Liver (tissue), 9 donors: ENCODE results near the gene IL36G. TPM values are rescaled to one million over a fixed set of nuclear protein-coding genes. Genes with fewer than 3 reads are reported as not detected.

Source experiments
- DNase-seq: peaks from one replicate; pipeline ENCODE4 v3.0.0-alpha.2; 2017; ENCODE audit warnings: low spot score
- H3K27ac ChIP-seq, 2 donors: one replicate each; pipeline ENCODE4 v1.7.0; 2013; ENCODE audit warnings: inconsistent platforms in 2 of 2, low read length in 2 of 2, control low read depth in 1 of 2, low read depth in 1 of 2, mild to moderate bottlenecking in 1 of 2
- H3K27me3 ChIP-seq, 4 donors: one replicate each; pipeline versions ENCODE4 v1.6.1 to v1.7.0; 2013; ENCODE audit warnings: low read length in 3 of 4, inconsistent platforms in 1 of 4, mild to moderate bottlenecking in 1 of 4, moderate library complexity in 1 of 4; ENCODE audit not compliant: control insufficient read depth in 4 of 4, insufficient read depth in 4 of 4
- H3K36me3 ChIP-seq, 4 donors: one replicate each; pipeline versions ENCODE4 v1.6.1 to v1.7.0; 2013; ENCODE audit warnings: low read length in 3 of 4, mild to moderate bottlenecking in 3 of 4, low read depth in 1 of 4, moderate library complexity in 1 of 4; ENCODE audit not compliant: control insufficient read depth in 4 of 4, insufficient read depth in 3 of 4
- H3K4me1 ChIP-seq, 4 donors: one replicate each; pipeline versions ENCODE4 v1.6.1 to v1.7.0; 2013; ENCODE audit warnings: low read length in 3 of 4, mild to moderate bottlenecking in 3 of 4, moderate library complexity in 1 of 4; ENCODE audit not compliant: control insufficient read depth in 4 of 4, insufficient read depth in 4 of 4
- H3K4me3 ChIP-seq, 3 donors: one replicate each; pipeline versions ENCODE4 v1.6.1 to v1.7.0; 2013; ENCODE audit warnings: low read length in 3 of 3, control low read depth in 1 of 3, low read depth in 1 of 3, mild to moderate bottlenecking in 1 of 3
- H3K9ac ChIP-seq, 2 donors: one replicate each; pipeline ENCODE4 v1.7.0; 2013; ENCODE audit warnings: low read length in 2 of 2, mild to moderate bottlenecking in 2 of 2, moderate library complexity in 2 of 2, control low read depth in 1 of 2, low read depth in 1 of 2
- H3K9me3 ChIP-seq, 4 donors: one replicate each; pipeline versions ENCODE4 v1.6.1 to v1.7.0; 2013; ENCODE audit warnings: low read length in 3 of 4; ENCODE audit not compliant: control insufficient read depth in 4 of 4
- ATF3 ChIP-seq: IDR thresholded peaks from 2 replicates; pipeline ENCODE4 v1.6.1; 2016; ENCODE audit warnings: antibody characterized with exemption
- CTCF ChIP-seq: fragments of 150-350 bp; IDR thresholded peaks from 2 replicates; pipeline ENCODE4 v1.5.1; 2017; ENCODE audit warnings: improper control_type of control experiment, low read depth, low read length; ENCODE audit not compliant: missing input control
- EGR1 ChIP-seq, 2 donors: IDR thresholded peaks; 2 replicates each; pipeline ENCODE4 v1.6.1; 2016 to 2018; ENCODE audit warnings: antibody characterized with exemption in 2 of 2, low read depth in 2 of 2
- FOXA1 ChIP-seq: IDR thresholded peaks from 2 replicates; pipeline ENCODE4 v1.6.1; 2016; ENCODE audit warnings: antibody characterized with exemption
- FOXA2 ChIP-seq: IDR thresholded peaks from 2 replicates; pipeline ENCODE4 v1.6.1; 2016; ENCODE audit warnings: antibody characterized with exemption
- GABPA ChIP-seq, 2 donors: IDR thresholded peaks in 1 of 2; conservative IDR thresholded peaks in 1 of 2; 2 replicates each; pipeline ENCODE4 v1.6.1; 2016; ENCODE audit warnings: antibody characterized with exemption in 2 of 2, mild to moderate bottlenecking in 1 of 2, moderate library complexity in 1 of 2
- HNF4A ChIP-seq, 2 donors: conservative IDR thresholded peaks; 2 replicates each; pipeline ENCODE4 v1.6.1; 2016; ENCODE audit warnings: antibody characterized with exemption in 2 of 2, mild to moderate bottlenecking in 2 of 2
- HNF4G ChIP-seq: IDR thresholded peaks from 2 replicates; pipeline ENCODE4 v1.6.1; 2016; ENCODE audit warnings: antibody characterized with exemption
- JUND ChIP-seq, 2 donors: IDR thresholded peaks; 2 replicates each; pipeline ENCODE4 v1.6.1; 2016; ENCODE audit warnings: antibody characterized with exemption in 2 of 2
- MAX ChIP-seq: IDR thresholded peaks from 2 replicates; pipeline ENCODE4 v1.6.1; 2016; ENCODE audit warnings: antibody characterized with exemption
- RAD21 ChIP-seq, 2 donors: IDR thresholded peaks; 2 replicates each; pipeline ENCODE4 v1.6.1; 2016; ENCODE audit warnings: antibody characterized with exemption in 2 of 2, mild to moderate bottlenecking in 2 of 2
- REST ChIP-seq: IDR thresholded peaks from 2 replicates; pipeline ENCODE4 v1.6.1; 2016; ENCODE audit warnings: antibody characterized with exemption, mild to moderate bottlenecking
- RXRA ChIP-seq, 2 donors: IDR thresholded peaks; 2 replicates each; pipeline ENCODE4 v1.6.1; 2017 to 2018; ENCODE audit warnings: antibody characterized with exemption in 2 of 2, mild to moderate bottlenecking in 1 of 2
- SP1 ChIP-seq: IDR thresholded peaks from 2 replicates; pipeline ENCODE4 v1.6.1; 2018; ENCODE audit warnings: antibody characterized with exemption, mild to moderate bottlenecking
- TAF1 ChIP-seq: conservative IDR thresholded peaks from 2 replicates; pipeline ENCODE4 v1.6.1; 2016; ENCODE audit warnings: antibody characterized with exemption, mild to moderate bottlenecking
- YY1 ChIP-seq: IDR thresholded peaks from 2 replicates; pipeline ENCODE4 v1.6.1; 2016; ENCODE audit warnings: antibody characterized with exemption, mild to moderate bottlenecking
- ZBTB33 ChIP-seq: IDR thresholded peaks from 2 replicates; pipeline ENCODE4 v1.6.1; 2016; ENCODE audit warnings: antibody characterized with exemption
- WGBS: extraction: QIAGEN DNeasy Blood & Tissue Kit; methylation state at CpG from one replicate; pipeline ENCODE4 v1.1.7; 2013; 5-methylcytosine and 5-hydroxymethylcytosine counted together
- polyA plus RNA-seq, 2 donors: library from polyadenylated mRNA; stranded (reverse) in 1 of 2; unstranded in 1 of 2; fragments of 200-250 nt in 1 of 2; fragments of >200 nt in 1 of 2; fragmentation: Nextera tagmentation in 1 of 2; extraction: Ambion mirVana in 1 of 2; gene quantifications; one replicate each; pipeline versions ENCODE4 v1.2.1 to v1.2.3, GENCODE V29; 2013 to 2015
- total RNA-seq, 2 donors: library from RNA; depleted of rRNA; stranded (reverse); fragments of >200 nt; gene quantifications; one replicate each; pipeline ENCODE4 v1.2.3, GENCODE V29; 2014
- donor health status: healthy.
- donor health status: healthy.
- donor health status: healthy.
- donor health status: healthy.
- donor health status: healthy.

IL36G gene
- total and polyA plus RNA-seq, 4 donors: not detected

GRCh38 chr2:112996635-112997034 is 18.8 kb downstream of the IL36G start:
- 72% methylated on average over 6 of the region's 6 CpGs for WGBS
- Histone ChIP-seq H3K9me3 (peaks cover 3 to 16% (median 6%) of the 10 kb centered on the region in 4 donors), H3K27me3 (no peaks in the 10 kb centered on the region), H3K4me1 (peaks cover 0 to 4% (median 2%) of the 10 kb centered on the region in 4 donors), H3K4me3 (no peak overlapping the region), H3K36me3 (no peaks in the 10 kb centered on the region), H3K9ac (no peak overlapping the region), H3K27ac (no peak overlapping the region)
- TF ChIP-seq RXRA (IDR thresholded peaks at IDR 0.05): no peak
- TF ChIP-seq EGR1 (IDR thresholded peaks at IDR 0.05; ENCODE audit: low read depth in 2 of 2): no peak
- no peak for TF ChIP-seq FOXA1
- TF ChIP-seq HNF4G: no peak
- TF ChIP-seq FOXA2: no peak
- TF ChIP-seq ATF3: no peak
- TF ChIP-seq CTCF: no peak
- no peak for TF ChIP-seq GABPA (IDR thresholded peaks at IDR 0.05 in 1 of 2, conservative IDR thresholded peaks at IDR 0.05 in 1 of 2)
- TF ChIP-seq TAF1: no peak
- TF ChIP-seq YY1: no peak
- TF ChIP-seq ZBTB33: no peak
- TF ChIP-seq HNF4A (conservative IDR thresholded peaks at IDR 0.05): no peak
- no peak for DNase-seq

- Histone ChIP-seq H3K36me3 (no peaks in the 10 kb centered on the region), H3K9ac (no peak overlapping the region), H3K27ac (no peak overlapping the region), H3K4me3 (no peak overlapping the region), H3K4me1 (peaks cover 0 to 4% (median 2%) of the 10 kb centered on the region in 4 donors), H3K9me3 (peaks cover 2 to 16% (median 6%) of the 10 kb centered on the region in 4 donors), H3K27me3 (no peaks in the 10 kb centered on the region)
- DNase-seq: no peak
- no peak for TF ChIP-seq HNF4G
- no peak for TF ChIP-seq JUND (IDR thresholded peaks at IDR 0.05)
- no peak for TF ChIP-seq MAX
- no peak for TF ChIP-seq EGR1 (IDR thresholded peaks at IDR 0.05; ENCODE audit: low read depth in 2 of 2)
- TF ChIP-seq SP1: no peak
- no peak for TF ChIP-seq RXRA (IDR thresholded peaks at IDR 0.05)
- no peak for TF ChIP-seq TAF1
- TF ChIP-seq FOXA2: no peak
- 96% methylated on average over 1 of the region's 1 CpG for WGBS
Measured at GRCh38 chr2:112997151-112997550, 19.3 kb downstream of the IL36G start.

- H3K9ac ChIP-seq: no peak overlapping the region
- H3K9me3 ChIP-seq: peaks cover 2 to 16% (median 6%) of the 10 kb centered on the region in 4 donors
- DNase-seq: no peak
- H3K27me3 ChIP-seq: no peaks in the 10 kb centered on the region
- H3K4me1 ChIP-seq: no peaks in the 10 kb centered on the region
- H3K27ac ChIP-seq: no peak overlapping the region
- no peak overlapping the region for H3K4me3 ChIP-seq
- WGBS: 73% methylated on average over 1 of the region's 1 CpG
- no peaks in the 10 kb centered on the region for H3K36me3 ChIP-seq
- no peak for TF ChIP-seq GABPA (IDR thresholded peaks at IDR 0.05 in 1 of 2, conservative IDR thresholded peaks at IDR 0.05 in 1 of 2)
- TF ChIP-seq FOXA1: no peak
- no peak for TF ChIP-seq REST
- TF ChIP-seq MAX: no peak
- TF ChIP-seq ATF3: no peak
- TF ChIP-seq JUND (IDR thresholded peaks at IDR 0.05): no peak
- no peak for TF ChIP-seq RXRA (IDR thresholded peaks at IDR 0.05)
- no peak for TF ChIP-seq RAD21 (IDR thresholded peaks at IDR 0.05)
- TF ChIP-seq YY1: no peak
- TF ChIP-seq SP1: no peak
Measured at GRCh38 chr2:113000436-113000835, 22.6 kb downstream of the IL36G start.
